ENCODE data around the gene HOXA3. TPM values are rescaled to one million over a fixed set of nuclear protein-coding genes. Genes with fewer than 3 reads are reported as not detected.
A peak's percentile ranks its signal among the peaks of the same experiment; 100 is the strongest.

The HOXA3 gene
- total RNA-seq, 1 donor, result 3.5 TPM

DNA sequence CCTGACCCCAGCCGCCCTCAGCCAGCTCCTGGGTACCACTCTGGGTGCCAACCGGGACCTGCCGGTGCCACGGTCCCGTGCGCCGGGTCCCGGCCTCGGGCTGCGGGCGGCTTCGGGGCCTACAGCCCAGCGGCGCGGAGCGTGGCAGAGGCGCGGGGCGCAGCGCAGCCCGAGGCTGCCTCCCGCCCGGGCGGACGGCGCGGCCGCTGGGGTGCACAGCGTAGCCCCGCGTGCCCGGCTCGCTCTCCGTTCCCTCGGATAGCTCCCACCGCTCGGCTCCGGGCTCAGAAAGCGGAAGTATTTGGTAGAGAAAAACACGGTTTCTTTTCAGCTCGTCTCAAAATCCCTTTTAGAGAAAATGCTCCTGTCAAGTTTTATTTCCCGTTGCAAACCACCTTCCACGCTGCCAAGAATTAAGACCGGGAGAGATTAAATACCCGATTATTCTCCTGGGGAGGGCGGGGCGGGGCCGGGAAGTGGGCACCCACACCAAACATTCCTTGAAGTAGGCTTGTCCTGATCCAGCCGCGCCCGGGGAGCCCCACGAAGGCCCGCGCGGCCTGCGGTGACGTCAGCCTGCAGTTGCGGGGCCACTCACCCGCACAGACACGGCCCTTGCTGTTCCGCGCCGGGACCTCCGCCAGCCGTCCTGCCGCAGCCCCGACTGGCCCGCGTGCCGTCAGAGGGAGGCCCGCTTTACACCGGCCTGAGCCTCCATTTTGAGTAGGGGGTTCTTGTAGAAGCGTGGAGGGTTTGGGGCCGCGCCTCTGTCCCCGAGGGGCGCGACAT is 40.4 kb upstream of the HOXA3 start:
- peak overlapping the region; percentile 39 for H3K4me3 ChIP-seq (ENCODE audit: low read depth, low read length)
- TF ChIP-seq, protein P1, sequence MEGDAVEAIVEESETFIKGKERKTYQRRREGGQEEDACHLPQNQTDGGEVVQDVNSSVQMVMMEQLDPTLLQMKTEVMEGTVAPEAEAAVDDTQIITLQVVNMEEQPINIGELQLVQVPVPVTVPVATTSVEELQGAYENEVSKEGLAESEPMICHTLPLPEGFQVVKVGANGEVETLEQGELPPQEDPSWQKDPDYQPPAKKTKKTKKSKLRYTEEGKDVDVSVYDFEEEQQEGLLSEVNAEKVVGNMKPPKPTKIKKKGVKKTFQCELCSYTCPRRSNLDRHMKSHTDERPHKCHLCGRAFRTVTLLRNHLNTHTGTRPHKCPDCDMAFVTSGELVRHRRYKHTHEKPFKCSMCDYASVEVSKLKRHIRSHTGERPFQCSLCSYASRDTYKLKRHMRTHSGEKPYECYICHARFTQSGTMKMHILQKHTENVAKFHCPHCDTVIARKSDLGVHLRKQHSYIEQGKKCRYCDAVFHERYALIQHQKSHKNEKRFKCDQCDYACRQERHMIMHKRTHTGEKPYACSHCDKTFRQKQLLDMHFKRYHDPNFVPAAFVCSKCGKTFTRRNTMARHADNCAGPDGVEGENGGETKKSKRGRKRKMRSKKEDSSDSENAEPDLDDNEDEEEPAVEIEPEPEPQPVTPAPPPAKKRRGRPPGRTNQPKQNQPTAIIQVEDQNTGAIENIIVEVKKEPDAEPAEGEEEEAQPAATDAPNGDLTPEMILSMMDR (IDR thresholded peaks at IDR 0.05; ENCODE audit: insufficient read depth, low read length), result no peak
- DNase-seq (ENCODE audit: low read depth), result no peak

DNA sequence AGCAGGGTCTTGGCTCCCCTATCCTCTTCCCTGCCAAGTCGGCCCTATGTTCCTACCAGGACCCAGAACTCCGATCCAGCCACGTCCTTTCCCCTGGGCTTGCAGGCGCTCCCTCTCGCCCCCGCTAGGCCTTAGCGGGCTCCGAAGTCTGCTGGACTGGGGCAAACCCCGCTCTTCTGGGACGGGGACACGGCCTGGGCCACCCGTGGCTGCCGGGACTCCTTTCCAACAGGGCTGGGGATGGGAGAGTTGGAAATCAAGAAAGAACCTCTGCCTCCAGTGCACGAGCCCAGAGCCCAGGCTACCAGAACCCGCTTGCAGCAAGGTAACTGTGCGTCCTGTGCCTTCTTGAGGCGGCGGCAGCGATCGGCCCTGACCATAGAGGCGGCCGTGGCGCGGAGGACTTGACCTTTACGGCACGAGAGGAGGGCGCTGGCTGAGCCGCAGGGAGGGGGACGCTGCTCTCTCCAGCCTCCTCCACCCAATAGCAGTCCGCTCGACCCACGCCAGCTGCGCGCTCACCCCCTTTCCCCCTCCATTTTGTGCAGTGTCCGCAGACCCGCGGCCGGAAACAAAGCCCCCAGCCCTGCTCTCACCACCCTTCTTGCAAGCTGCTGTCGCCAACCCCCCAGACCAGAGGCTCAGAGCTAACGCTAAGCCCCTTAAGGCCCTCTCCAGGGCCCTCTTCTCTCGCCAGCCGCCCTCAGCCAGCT is 39.6 kb upstream of the HOXA3 start:
- H3K4me3 ChIP-seq (ENCODE audit: low read depth, low read length), result no peak overlapping the region
- TF ChIP-seq, protein P1 (IDR thresholded peaks at IDR 0.05; ENCODE audit: insufficient read depth, low read length), result no peak
- DNase-seq (ENCODE audit: low read depth), result no peak

DNA sequence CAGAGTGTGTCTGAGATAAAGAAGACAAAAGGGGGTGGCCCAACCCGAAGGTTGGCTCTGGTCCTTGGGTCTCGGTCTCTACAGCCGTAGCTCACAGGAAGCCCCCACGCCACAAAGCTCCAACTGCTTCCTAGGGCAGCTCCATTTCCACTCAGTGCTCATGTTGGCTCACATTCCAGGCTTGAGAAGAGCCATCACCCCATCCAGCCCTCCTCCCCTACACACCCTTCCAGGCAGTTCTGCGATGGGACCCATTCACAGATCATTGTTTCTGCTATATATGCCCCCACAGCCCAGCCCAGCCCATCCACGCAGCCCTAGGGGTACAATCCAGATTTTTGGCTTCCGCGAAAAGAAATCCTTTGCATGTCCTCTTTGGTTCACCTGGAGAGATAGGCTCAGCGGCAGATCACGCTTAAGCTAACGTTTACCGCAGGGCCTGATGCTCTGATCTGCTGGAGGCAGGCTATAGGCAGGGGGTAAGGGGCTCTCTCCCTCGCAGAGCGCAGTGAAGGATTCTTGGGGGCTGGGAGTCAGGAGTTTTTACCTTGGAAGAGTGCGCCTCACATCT is 38.9 kb upstream of the HOXA3 start:
- TF ChIP-seq, protein P1 (IDR thresholded peaks at IDR 0.05; ENCODE audit: insufficient read depth, low read length), result no peak
- DNase-seq (ENCODE audit: low read depth), result no peak
- no peak overlapping the region for H3K4me3 ChIP-seq (ENCODE audit: low read depth, low read length)

DNA sequence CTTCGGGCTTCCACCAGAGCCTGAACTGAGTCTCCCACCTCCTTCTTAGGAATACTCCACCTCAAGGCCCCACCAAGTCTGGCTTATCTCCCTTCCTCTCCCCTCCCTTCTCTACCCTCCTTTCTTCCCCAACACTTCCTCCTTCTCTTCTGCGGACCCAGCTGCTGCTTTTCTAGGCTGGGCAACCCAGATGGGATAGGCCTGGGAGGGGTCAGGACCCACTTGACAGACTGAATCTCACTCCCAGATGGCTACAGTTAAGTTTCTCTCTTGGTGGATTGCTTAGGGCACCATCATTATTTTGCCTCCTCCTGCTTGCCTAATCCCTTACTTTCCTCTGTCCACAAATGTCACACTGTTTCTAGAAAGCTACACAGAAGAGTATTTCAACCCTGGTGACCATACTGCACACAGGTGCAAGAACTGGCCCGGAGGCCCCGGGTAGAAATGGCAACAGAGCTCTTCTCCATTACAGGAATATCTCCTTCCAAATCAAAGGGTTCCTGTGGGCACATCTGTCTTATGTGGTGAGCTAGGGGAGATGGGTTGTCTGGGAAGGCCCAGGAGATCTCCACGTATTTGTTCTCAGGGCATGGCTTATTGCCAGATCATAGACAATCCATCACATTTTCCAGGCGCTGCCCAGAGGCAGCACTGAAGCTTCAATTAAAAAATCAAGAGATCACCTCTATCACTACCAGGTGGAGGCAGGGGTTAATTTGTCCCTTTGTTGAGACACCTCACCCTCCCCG is 37.8 kb upstream of the HOXA3 start:
- TF ChIP-seq, protein P1 (IDR thresholded peaks at IDR 0.05; ENCODE audit: insufficient read depth, low read length), result no peak
- no peak overlapping the region for H3K4me3 ChIP-seq (ENCODE audit: low read depth, low read length)
- DNase-seq (ENCODE audit: low read depth), result no peak

DNA sequence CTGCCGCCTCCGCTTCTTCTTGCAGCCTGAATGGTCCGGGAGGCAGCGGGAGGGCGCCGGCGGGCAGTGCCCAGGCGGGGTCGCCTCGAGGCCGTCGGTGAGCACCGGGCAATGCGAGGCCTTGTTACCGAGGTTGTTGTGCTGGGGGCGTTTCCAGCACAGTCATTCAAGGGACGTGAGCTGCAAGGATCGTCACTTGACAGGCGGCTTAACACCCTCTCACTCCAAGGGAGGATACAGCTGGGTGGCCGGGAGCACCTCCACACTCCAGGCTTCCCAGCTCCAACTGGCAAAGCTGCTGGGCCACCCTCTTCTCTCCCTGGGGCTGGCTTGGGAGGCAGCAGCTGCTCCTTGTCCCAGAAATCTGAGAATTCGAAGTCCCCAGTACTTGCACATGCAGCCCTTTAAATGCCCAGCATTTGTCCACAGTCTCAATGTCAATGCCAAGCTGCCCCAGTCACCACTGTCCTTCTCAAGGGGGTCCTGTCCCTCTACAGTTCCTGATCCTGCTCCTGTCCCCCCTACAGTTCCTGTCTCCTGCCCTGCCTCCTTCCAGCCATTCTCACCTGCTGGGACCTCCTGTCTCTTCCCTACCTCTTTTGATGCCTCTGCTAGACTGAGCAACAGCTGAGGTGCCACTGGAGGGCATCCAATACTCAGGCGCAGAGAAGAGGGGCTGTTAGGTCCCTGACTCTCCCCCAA is 37.1 kb upstream of the HOXA3 start:
- no peak for DNase-seq (ENCODE audit: low read depth)
- H3K4me3 ChIP-seq (ENCODE audit: low read depth, low read length), result no peak overlapping the region
- TF ChIP-seq, protein P1 (IDR thresholded peaks at IDR 0.05; ENCODE audit: insufficient read depth, low read length), result no peak

All from fibroblast of the aortic adventitia (primary cell).